ENCODE data around the gene FBXO15. TPM values are rescaled to one million over a fixed set of nuclear protein-coding genes. Genes with fewer than 3 reads are reported as not detected.

Gene FBXO15
- total and polyA plus RNA-seq, 9 donors: 0.50 to 1.8 (median 0.89) TPM

- no peaks in the 10 kb centered on the region for H3K9me3 ChIP-seq (replicated peaks; ENCODE audit: control insufficient read depth, low read depth, low read length)
- H3K27me3 ChIP-seq (ENCODE audit: control insufficient read depth, insufficient read depth, low read length): no peaks in the 10 kb centered on the region
- no peak for DNase-seq
- no peaks in the 10 kb centered on the region for H3K36me3 ChIP-seq (ENCODE audit: control insufficient read depth, insufficient read depth, low read length)
- WGBS (ENCODE audit: insufficient coverage): no CpG with 5 or more reads among the region's 3 CpGs
- H3K27ac ChIP-seq (ENCODE audit: low read length): no peak overlapping the region
- no peak overlapping the region for H3K4me3 ChIP-seq (ENCODE audit: low read length)
- no peaks in the 10 kb centered on the region for H3K4me1 ChIP-seq (ENCODE audit: control insufficient read depth, insufficient read depth, low read length)
Measured at GRCh38 chr18:74065366-74065765, 82.3 kb downstream of the FBXO15 start.

- DNase-seq: no peak
- 66% methylated on average over 6 of the region's 6 CpGs for WGBS (ENCODE audit: insufficient coverage)
- Histone ChIP-seq H3K4me3 (ENCODE audit: low read length) (no peak overlapping the region), H3K27me3 (ENCODE audit: control insufficient read depth, insufficient read depth, low read length) (no peaks in the 10 kb centered on the region), H3K4me1 (ENCODE audit: control insufficient read depth, insufficient read depth, low read length) (no peaks in the 10 kb centered on the region), H3K9me3 (replicated peaks; ENCODE audit: control insufficient read depth, low read depth, low read length) (no peaks in the 10 kb centered on the region), H3K27ac (ENCODE audit: low read length) (no peak overlapping the region), H3K36me3 (ENCODE audit: control insufficient read depth, insufficient read depth, low read length) (no peaks in the 10 kb centered on the region)
Measured at GRCh38 chr18:74064510-74064909, 83.1 kb downstream of the FBXO15 start.

- Histone ChIP-seq H3K36me3 (ENCODE audit: control insufficient read depth, insufficient read depth, low read length) (no peaks in the 10 kb centered on the region), H3K27ac (ENCODE audit: low read length) (no peak overlapping the region), H3K9me3 (replicated peaks; ENCODE audit: control insufficient read depth, low read depth, low read length) (no peaks in the 10 kb centered on the region), H3K27me3 (ENCODE audit: control insufficient read depth, insufficient read depth, low read length) (no peaks in the 10 kb centered on the region), H3K4me1 (ENCODE audit: control insufficient read depth, insufficient read depth, low read length) (no peaks in the 10 kb centered on the region), H3K4me3 (ENCODE audit: low read length) (no peak overlapping the region)
- 75% methylated on average over 1 of the region's 5 CpGs for WGBS (ENCODE audit: insufficient coverage)
- DNase-seq: no peak
Measured at GRCh38 chr18:74063557-74063956, 84.1 kb downstream of the FBXO15 start.

- no peaks in the 10 kb centered on the region for H3K27me3 ChIP-seq (ENCODE audit: control insufficient read depth, insufficient read depth, low read length)
- no peak for DNase-seq
- H3K36me3 ChIP-seq (ENCODE audit: control insufficient read depth, insufficient read depth, low read length): no peaks in the 10 kb centered on the region
- H3K9me3 ChIP-seq (replicated peaks; ENCODE audit: control insufficient read depth, low read depth, low read length): no peaks in the 10 kb centered on the region
- H3K4me1 ChIP-seq (ENCODE audit: control insufficient read depth, insufficient read depth, low read length): no peaks in the 10 kb centered on the region
- 60% methylated on average over 1 of the region's 3 CpGs for WGBS (ENCODE audit: insufficient coverage)
- H3K4me3 ChIP-seq (ENCODE audit: low read length): no peak overlapping the region
- H3K27ac ChIP-seq (ENCODE audit: low read length): no peak overlapping the region
Measured at GRCh38 chr18:74063023-74063422, 84.6 kb downstream of the FBXO15 start.

- Histone ChIP-seq H3K27me3 (ENCODE audit: control insufficient read depth, insufficient read depth, low read length) (no peaks in the 10 kb centered on the region), H3K4me3 (ENCODE audit: low read length) (no peak overlapping the region), H3K9me3 (replicated peaks; ENCODE audit: control insufficient read depth, low read depth, low read length) (no peaks in the 10 kb centered on the region), H3K4me1 (ENCODE audit: control insufficient read depth, insufficient read depth, low read length) (no peaks in the 10 kb centered on the region), H3K27ac (ENCODE audit: low read length) (no peak overlapping the region), H3K36me3 (ENCODE audit: control insufficient read depth, insufficient read depth, low read length) (no peaks in the 10 kb centered on the region)
- WGBS (ENCODE audit: insufficient coverage): no CpG with 5 or more reads among the region's 3 CpGs
- no peak for DNase-seq
Measured at GRCh38 chr18:74062037-74062436, 85.6 kb downstream of the FBXO15 start.

- 64% methylated on average over 1 of the region's 3 CpGs for WGBS (ENCODE audit: insufficient coverage)
- no peak overlapping the region for H3K4me3 ChIP-seq (ENCODE audit: low read length)
- H3K4me1 ChIP-seq (ENCODE audit: control insufficient read depth, insufficient read depth, low read length): no peaks in the 10 kb centered on the region
- no peaks in the 10 kb centered on the region for H3K9me3 ChIP-seq (replicated peaks; ENCODE audit: control insufficient read depth, low read depth, low read length)
- no peaks in the 10 kb centered on the region for H3K36me3 ChIP-seq (ENCODE audit: control insufficient read depth, insufficient read depth, low read length)
- DNase-seq: no peak
- no peaks in the 10 kb centered on the region for H3K27me3 ChIP-seq (ENCODE audit: control insufficient read depth, insufficient read depth, low read length)
- H3K27ac ChIP-seq (ENCODE audit: low read length): no peak overlapping the region
Measured at GRCh38 chr18:74060579-74060978, 87.1 kb downstream of the FBXO15 start.

- H3K27ac ChIP-seq (ENCODE audit: low read length): no peak overlapping the region
- no peaks in the 10 kb centered on the region for H3K4me1 ChIP-seq (ENCODE audit: control insufficient read depth, insufficient read depth, low read length)
- DNase-seq: no peak
- no peaks in the 10 kb centered on the region for H3K36me3 ChIP-seq (ENCODE audit: control insufficient read depth, insufficient read depth, low read length)
- no CpG with 5 or more reads among the region's 4 CpGs for WGBS (ENCODE audit: insufficient coverage)
- no peaks in the 10 kb centered on the region for H3K27me3 ChIP-seq (ENCODE audit: control insufficient read depth, insufficient read depth, low read length)
- peaks cover 4% of the 10 kb centered on the region for H3K9me3 ChIP-seq (replicated peaks; ENCODE audit: control insufficient read depth, low read depth, low read length)
- H3K4me3 ChIP-seq (ENCODE audit: low read length): no peak overlapping the region
Measured at GRCh38 chr18:74050807-74051206, 96.8 kb downstream of the FBXO15 start.

- Histone ChIP-seq H3K4me1 (ENCODE audit: control insufficient read depth, insufficient read depth, low read length) (no peaks in the 10 kb centered on the region), H3K9me3 (replicated peaks; ENCODE audit: control insufficient read depth, low read depth, low read length) (no peaks in the 10 kb centered on the region), H3K36me3 (ENCODE audit: control insufficient read depth, insufficient read depth, low read length) (no peaks in the 10 kb centered on the region), H3K27ac (ENCODE audit: low read length) (no peak overlapping the region), H3K27me3 (ENCODE audit: control insufficient read depth, insufficient read depth, low read length) (no peaks in the 10 kb centered on the region), H3K4me3 (ENCODE audit: low read length) (no peak overlapping the region)
- 76% methylated on average over 19 of the region's 20 CpGs for WGBS (ENCODE audit: insufficient coverage)
- no peak for DNase-seq
Measured at GRCh38 chr18:74040459-74041332, 106.9 kb downstream of the FBXO15 start.

GRCh38 chr18:74040008-74040407 lies 107.6 kb downstream of the FBXO15 start:
- DNase-seq: no peak
- no peaks in the 10 kb centered on the region for H3K27me3 ChIP-seq (ENCODE audit: control insufficient read depth, insufficient read depth, low read length)
- H3K36me3 ChIP-seq (ENCODE audit: control insufficient read depth, insufficient read depth, low read length): no peaks in the 10 kb centered on the region
- no peak overlapping the region for H3K4me3 ChIP-seq (ENCODE audit: low read length)
- no peak overlapping the region for H3K27ac ChIP-seq (ENCODE audit: low read length)
- no peaks in the 10 kb centered on the region for H3K9me3 ChIP-seq (replicated peaks; ENCODE audit: control insufficient read depth, low read depth, low read length)
- H3K4me1 ChIP-seq (ENCODE audit: control insufficient read depth, insufficient read depth, low read length): no peaks in the 10 kb centered on the region
- WGBS (ENCODE audit: insufficient coverage): 89% methylated on average over 4 of the region's 4 CpGs

GRCh38 chr18:74029161-74029560 lies 118.5 kb downstream of the FBXO15 start:
- Histone ChIP-seq H3K27me3 (ENCODE audit: control insufficient read depth, insufficient read depth, low read length) (no peaks in the 10 kb centered on the region), H3K27ac (ENCODE audit: low read length) (no peak overlapping the region), H3K9me3 (replicated peaks; ENCODE audit: control insufficient read depth, low read depth, low read length) (no peaks in the 10 kb centered on the region), H3K36me3 (ENCODE audit: control insufficient read depth, insufficient read depth, low read length) (no peaks in the 10 kb centered on the region), H3K4me1 (ENCODE audit: control insufficient read depth, insufficient read depth, low read length) (no peaks in the 10 kb centered on the region), H3K4me3 (ENCODE audit: low read length) (no peak overlapping the region)
- no peak for DNase-seq

Measured in muscle of leg (tissue), 11 donors.